Pancreas (tissue), 10 donors: ENCODE measurements around the gene PPP1R14D. TPM values are rescaled to one million over a fixed set of nuclear protein-coding genes. Genes with fewer than 3 reads are reported as not detected.

Experiments
- ATAC-seq, 4 donors: fragments of 200-7000 bp; cut with Tn5 transposase; one replicate each; pipeline versions ENCODE4 v1.8.0 to v1.9.1; 2020; ENCODE audit warnings: mild to moderate bottlenecking in 4 of 4, moderate library complexity in 4 of 4
- DNase-seq, 6 donors: peaks; one replicate each; pipeline ENCODE4 v3.0.0-alpha.2; 2020
- FAIRE-seq: peaks from 2 replicates; lab custom pipeline; 2012; peaks lifted over from hg19 to GRCh38; lab: Jason Lieb, UNC
- H3K27ac ChIP-seq, 4 donors: fragments of 200-600 bp; sonication (generic); 1 replicate in 3 of 4; 2 replicates in 1 of 4; pipeline versions ENCODE4 v1.5.0 to v1.8.0; 2020
- H3K27me3 ChIP-seq, 4 donors: fragments of 200-600 bp; one replicate each; pipeline ENCODE4 v1.8.0; 2021
- H3K36me3 ChIP-seq, 3 donors: fragments of 200-600 bp; sonication (generic) in 1 of 3; one replicate each; pipeline versions ENCODE4 v1.5.0 to v1.8.0; 2020 to 2021
- H3K4me1 ChIP-seq, 3 donors: fragments of 200-600 bp; one replicate each; pipeline ENCODE4 v1.8.0; 2021
- H3K4me3 ChIP-seq, 4 donors: fragments of 200-600 bp; sonication (generic) in 2 of 4; one replicate each; pipeline versions ENCODE4 v1.5.0 to v1.8.0; 2020 to 2021
- H3K9me3 ChIP-seq, 4 donors: fragments of 200-600 bp; one replicate each; pipeline ENCODE4 v1.8.0; 2021
- WGBS, 2 donors: extraction: QIAGEN DNeasy Blood & Tissue Kit; methylation state at CpG; one replicate each; pipeline ENCODE4 v1.1.7; 2013; 5-methylcytosine and 5-hydroxymethylcytosine counted together
- intact Hi-C, 3 donors: fragments of 100-400 bp; cut with DNase I; formaldehyde crosslinking; loops; one replicate each; pipeline versions ENCODE4 v1.11.1 to v1.14.2; 2022
- polyA plus RNA-seq, 2 donors: library from polyadenylated mRNA; stranded (reverse); fragments of 200-250 nt; gene quantifications; one replicate each; pipeline ENCODE4 v1.2.3, GENCODE V29; 2013
- total RNA-seq, 6 donors: library from RNA; stranded (reverse); fragmentation: NEBNext Ultra II Directional in 4 of 6; extraction: Animal tissue kit (Norgen Biotek cat#: 25700) in 4 of 6; gene quantifications; one replicate each; pipeline versions ENCODE4 v1.2.1 to v1.2.4, GENCODE V29; 2021 to 2023
- TF ChIP-seq, protein P1 (sequence below), 4 donors: fragments of 200-600 bp; sonication (generic) in 3 of 4; IDR thresholded peaks; one replicate each; pipeline versions ENCODE4 v1.5.0 to v1.8.0; 2021; ENCODE audit warnings: antibody characterized with exemption in 4 of 4
- donor health status: healthy with polysubstance abuse.
- donor health status: DM: no; HTN: no; CAD: no; lungs with moderate emphysema.
- donor health status: DM: no; HTN: no; CAD: no.
- donor health status: control.
- donor health status: control.
- donor health status: Bipolar disorder and iron deficiency.
- donor health status: DM: yes; HTN: yes; CAD: no.
- donor health status: DM: no; HTN: no; CAD: no.
- donor health status: DM: no; HTN: no; CAD: no.
- donor health status: DM: yes; HTN: yes; CAD: no.

The PPP1R14D gene, protein sequence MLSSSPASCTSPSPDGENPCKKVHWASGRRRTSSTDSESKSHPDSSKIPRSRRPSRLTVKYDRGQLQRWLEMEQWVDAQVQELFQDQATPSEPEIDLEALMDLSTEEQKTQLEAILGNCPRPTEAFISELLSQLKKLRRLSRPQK
- total RNA-seq = under 1 TPM in 2 of 6 donors, not detected in 4; 0.23 to 0.37 TPM
- 1 to 10 TPM in 1 of 2 donors, under 1 TPM in 1; 0.72 to 2.6 TPM for polyA plus RNA-seq

DNA sequence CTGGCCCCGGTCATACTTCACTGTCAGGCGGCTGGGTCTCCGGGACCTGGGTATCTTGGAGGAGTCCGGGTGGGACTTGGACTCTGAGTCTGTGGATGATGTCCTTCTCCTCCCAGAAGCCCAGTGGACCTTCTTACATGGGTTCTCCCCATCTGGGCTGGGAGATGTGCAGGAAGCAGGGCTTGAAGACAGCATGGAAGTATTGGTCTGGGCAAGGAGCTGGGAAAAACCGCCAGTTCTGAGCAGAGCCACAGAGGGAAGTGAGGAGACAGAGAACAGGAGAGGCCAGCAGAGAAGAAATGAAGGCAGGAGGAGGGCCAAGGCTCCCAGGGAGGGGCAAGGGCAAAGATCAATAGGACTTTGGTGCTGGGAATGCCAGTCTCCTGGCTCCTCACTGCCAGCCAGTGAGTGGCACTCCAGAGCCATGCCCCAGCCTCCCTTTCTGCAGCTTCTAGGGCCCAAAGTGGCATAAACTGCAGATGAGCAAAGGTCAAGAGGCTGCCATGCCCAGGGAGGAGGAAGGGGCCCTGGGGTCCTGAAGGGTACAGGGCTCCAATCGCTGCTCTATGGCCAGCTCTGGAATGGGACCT, at the start of gene PPP1R14D:
PPP1R14D (minus strand) TSS at position 262 of the 590 bp plus-strand sequence; CDS start at position 195, 67 bp downstream.
- intact Hi-C loops = no loop called here
- Histone ChIP-seq H3K36me3 (no peaks in the 10 kb centered on the region), H3K4me1 (peaks cover 0 to 7% (median 0%) of the 10 kb centered on the region in 3 donors), H3K27ac (no peak within 1 kb of the TSS), H3K4me3 (no peak within 1 kb of the TSS), H3K27me3 (no peaks in the 10 kb centered on the region), H3K9me3 (no peaks in the 10 kb centered on the region)
- no peak for DNase-seq
- 94% methylated on average over 6 of the region's 6 CpGs for WGBS, 2 donors
- no peak for FAIRE-seq
- TF ChIP-seq, protein P1, sequence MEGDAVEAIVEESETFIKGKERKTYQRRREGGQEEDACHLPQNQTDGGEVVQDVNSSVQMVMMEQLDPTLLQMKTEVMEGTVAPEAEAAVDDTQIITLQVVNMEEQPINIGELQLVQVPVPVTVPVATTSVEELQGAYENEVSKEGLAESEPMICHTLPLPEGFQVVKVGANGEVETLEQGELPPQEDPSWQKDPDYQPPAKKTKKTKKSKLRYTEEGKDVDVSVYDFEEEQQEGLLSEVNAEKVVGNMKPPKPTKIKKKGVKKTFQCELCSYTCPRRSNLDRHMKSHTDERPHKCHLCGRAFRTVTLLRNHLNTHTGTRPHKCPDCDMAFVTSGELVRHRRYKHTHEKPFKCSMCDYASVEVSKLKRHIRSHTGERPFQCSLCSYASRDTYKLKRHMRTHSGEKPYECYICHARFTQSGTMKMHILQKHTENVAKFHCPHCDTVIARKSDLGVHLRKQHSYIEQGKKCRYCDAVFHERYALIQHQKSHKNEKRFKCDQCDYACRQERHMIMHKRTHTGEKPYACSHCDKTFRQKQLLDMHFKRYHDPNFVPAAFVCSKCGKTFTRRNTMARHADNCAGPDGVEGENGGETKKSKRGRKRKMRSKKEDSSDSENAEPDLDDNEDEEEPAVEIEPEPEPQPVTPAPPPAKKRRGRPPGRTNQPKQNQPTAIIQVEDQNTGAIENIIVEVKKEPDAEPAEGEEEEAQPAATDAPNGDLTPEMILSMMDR (IDR thresholded peaks at IDR 0.05) = no peak
- ATAC-seq = peak in 1 of 4 donors; percentile 28

DNA sequence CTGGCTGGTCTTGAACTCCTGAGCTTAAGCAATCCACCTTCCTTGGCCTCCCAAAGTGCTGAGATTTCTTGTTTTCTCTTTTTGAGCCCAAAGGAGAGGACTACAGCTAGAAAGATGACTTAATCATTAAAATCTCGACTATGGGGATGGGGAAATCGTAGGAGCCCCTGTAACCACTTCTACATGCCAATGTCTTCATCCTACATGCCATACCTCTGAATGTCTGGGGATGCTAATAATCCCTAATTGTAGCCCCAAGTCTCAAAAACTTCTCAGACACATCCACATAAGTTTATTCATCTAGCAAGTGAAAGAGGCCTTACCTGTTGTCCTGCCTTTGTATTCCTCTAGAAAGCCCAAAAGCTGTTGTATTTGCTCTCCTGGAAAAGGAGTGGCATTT, 49.2 kb upstream of the PPP1R14D start:
- intact Hi-C loops = no loop called here

DNA sequence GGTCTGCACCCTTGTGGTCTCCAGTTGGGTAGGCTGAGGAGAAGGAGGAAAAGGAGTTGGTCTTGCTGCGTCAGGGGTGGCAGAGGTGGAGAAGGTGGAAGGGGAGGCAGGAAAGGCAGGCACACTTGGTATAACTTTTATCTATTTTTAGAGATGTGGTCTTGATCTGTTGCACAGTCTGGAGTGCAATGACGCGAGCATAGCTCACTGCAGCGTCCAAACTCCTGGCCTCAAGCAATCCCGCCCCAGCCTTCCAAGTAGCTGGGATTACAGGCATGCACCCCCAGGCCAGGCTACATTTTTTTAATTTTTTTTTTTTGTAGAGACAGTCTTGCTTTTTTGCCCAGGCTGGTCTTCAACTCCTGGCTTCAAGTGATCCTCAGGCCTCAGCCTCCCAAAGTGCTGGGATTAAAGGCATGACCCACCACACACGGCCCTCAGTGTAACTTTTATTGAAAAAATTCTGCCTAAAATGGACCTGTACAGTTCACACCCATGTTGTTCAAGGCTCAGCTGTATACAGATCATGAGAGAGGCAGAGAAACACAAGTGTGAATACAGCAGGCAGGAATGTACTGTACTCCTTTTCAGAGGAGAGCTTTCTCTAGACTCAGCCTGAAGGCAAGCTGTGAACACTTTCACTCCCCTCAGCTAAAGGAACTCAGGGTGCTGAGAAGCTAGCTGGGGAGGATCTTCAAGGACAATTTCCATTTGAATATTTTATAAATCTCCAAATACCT, 47.7 kb upstream of the PPP1R14D start:
- no peak for ATAC-seq
- no peak overlapping the region for H3K4me3 ChIP-seq
- no peaks in the 10 kb centered on the region for H3K36me3 ChIP-seq
- no peak for DNase-seq
- TF ChIP-seq, protein P1 (IDR thresholded peaks at IDR 0.05) = no peak
- H3K27me3 ChIP-seq = no peaks in the 10 kb centered on the region
- no peak for FAIRE-seq
- WGBS, 2 donors = 89 to 93% methylated on average over 6 of the region's 6 CpGs
- H3K4me1 ChIP-seq = peaks cover 4 to 11% (median 10%) of the 10 kb centered on the region in 3 donors
- intact Hi-C loops = no loop called here
- no peak overlapping the region for H3K27ac ChIP-seq
- no peaks in the 10 kb centered on the region for H3K9me3 ChIP-seq

More for the DNA sequence above, 49.2 kb upstream of the PPP1R14D start:
- no peaks in the 10 kb centered on the region for H3K36me3 ChIP-seq
- no peak for ATAC-seq
- H3K9me3 ChIP-seq = no peaks in the 10 kb centered on the region
- no peaks in the 10 kb centered on the region for H3K27me3 ChIP-seq
- H3K4me3 ChIP-seq = no peak overlapping the region
- no peak overlapping the region for H3K27ac ChIP-seq
- TF ChIP-seq, protein P1 (IDR thresholded peaks at IDR 0.05) = no peak
- H3K4me1 ChIP-seq = peaks cover 0 to 6% (median 5%) of the 10 kb centered on the region in 3 donors
- WGBS, 2 donors = 42 to 48% methylated on average over 2 of the region's 2 CpGs
- no peak for DNase-seq
- FAIRE-seq = no peak

DNA sequence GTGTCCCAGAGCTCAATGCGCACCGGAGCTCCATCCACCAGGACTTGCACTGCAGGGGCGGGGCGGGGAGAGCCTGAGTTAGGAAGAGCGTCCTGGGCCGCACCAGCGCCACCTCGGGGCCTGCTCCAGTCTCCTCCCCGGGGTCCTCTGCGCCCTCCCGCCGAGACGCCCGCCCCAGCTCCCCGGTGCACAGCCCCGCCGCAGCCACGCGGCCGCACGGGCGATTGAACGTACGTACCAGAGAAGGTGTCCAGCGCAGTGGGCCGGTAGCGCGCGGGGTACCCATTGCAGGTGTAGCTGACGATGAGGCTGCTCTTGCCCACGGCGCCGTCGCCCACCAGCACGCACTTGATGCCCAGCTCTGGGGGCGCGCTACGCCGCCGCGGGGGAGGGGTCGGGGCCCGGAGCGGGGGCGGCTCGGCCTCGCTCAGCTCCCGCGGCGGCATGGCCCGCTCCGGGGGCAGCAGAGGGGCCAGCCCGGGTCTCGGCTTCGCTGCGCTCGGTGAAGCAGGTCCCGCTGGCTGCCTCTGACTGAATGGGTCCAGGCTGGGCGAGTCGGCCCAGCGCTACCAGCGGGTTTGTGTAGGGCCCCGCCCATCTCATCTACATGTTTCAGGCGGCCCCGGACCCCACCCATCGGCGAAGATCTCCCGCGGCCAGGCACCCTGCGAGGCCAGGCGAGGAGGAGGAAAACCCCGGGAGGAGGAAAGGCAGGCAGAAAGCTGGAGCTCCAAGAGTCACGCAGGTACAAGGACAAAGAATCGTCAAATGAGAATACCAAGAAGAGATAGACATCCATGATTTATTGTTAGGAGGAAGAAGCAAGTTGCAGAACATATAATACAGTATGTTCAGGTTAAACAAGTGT, 45.4 kb upstream of the PPP1R14D start, which contains the start of gene RHOV:
RHOV (minus strand) TSS at position 541 of the 868 bp plus-strand sequence; CDS start at position 446, 95 bp downstream.
- H3K27ac ChIP-seq = peak within 1 kb of the TSS; percentile 80 to 97 (median 90)
- no peaks in the 10 kb centered on the region for H3K9me3 ChIP-seq
- H3K27me3 ChIP-seq = no peaks in the 10 kb centered on the region
- no peaks in the 10 kb centered on the region for H3K36me3 ChIP-seq
- ATAC-seq = peak; percentile 74 to 81 (median 78)
- H3K4me1 ChIP-seq = peaks cover 8 to 20% (median 18%) of the 10 kb centered on the region in 3 donors
- intact Hi-C loops = no loop called here
- FAIRE-seq = no peak
- peak within 1 kb of the TSS; percentile 50 to 89 (median 64) for H3K4me3 ChIP-seq
- TF ChIP-seq, protein P1 (IDR thresholded peaks at IDR 0.05) = peak in 3 of 4 donors; percentile 5 to 15 (median 7)
- peak; percentile 82 to 95 (median 91) for DNase-seq
- 0% methylated on average over 64 to 74 of the region's 74 CpGs for WGBS, 2 donors
